CD4-positive, CD25-positive, alpha-beta regulatory T cell (primary cell): ENCODE data around the gene LGR4. TPM values are rescaled to one million over a fixed set of nuclear protein-coding genes. Genes with fewer than 3 reads are reported as not detected.

Source experiments
- ATAC-seq, 2 donors: fragments of 150-1000 bp; cut with Tn5 transposase; one replicate each; pipeline ENCODE4 v1.10.0; 2021; ENCODE audit warnings: low read depth in 2 of 2, moderate number of reproducible peaks in 2 of 2, moderate library complexity in 1 of 2
- DNase-seq, 3 donors: peaks; one replicate each; pipeline versions ENCODE4 v3.0.0 to v3.0.0-alpha.2; 2012 to 2022; ENCODE audit warnings: mixed read lengths in 1 of 3
- H3K27ac ChIP-seq: one replicate; pipeline ENCODE4 v1.7.0; 2013; ENCODE audit warnings: mild to moderate bottlenecking, low read length; ENCODE audit not compliant: insufficient read depth, poor library complexity, severe bottlenecking
- H3K27me3 ChIP-seq: one replicate; pipeline ENCODE4 v1.7.0; 2013; ENCODE audit warnings: low read length; ENCODE audit not compliant: control insufficient read depth, insufficient read depth
- H3K36me3 ChIP-seq: one replicate; pipeline ENCODE4 v1.7.0; 2013; ENCODE audit warnings: mild to moderate bottlenecking, low read length, moderate library complexity; ENCODE audit not compliant: control insufficient read depth, insufficient read depth
- H3K4me1 ChIP-seq: 2 replicates; pipeline ENCODE4 v1.7.0; 2013; ENCODE audit warnings: mild to moderate bottlenecking, low read length; ENCODE audit not compliant: insufficient read depth, control insufficient read depth, poor library complexity, severe bottlenecking
- H3K4me3 ChIP-seq: one replicate; pipeline ENCODE4 v1.7.0; 2013; ENCODE audit warnings: low read depth, mild to moderate bottlenecking, low read length, moderate library complexity
- H3K9me3 ChIP-seq, 2 experiments: 1 replicate in 1 of 2; 2 replicates in 1 of 2; pipeline ENCODE4 v1.7.0; 2013; ENCODE audit warnings: low read length in 2 of 2, mild to moderate bottlenecking in 1 of 2, moderate library complexity in 1 of 2; ENCODE audit not compliant: control insufficient read depth in 2 of 2
- H3K27ac Mint-ChIP-seq, 3 donors: one replicate each; pipeline ENCODE4 v1.8.0; 2020 to 2022; ENCODE audit warnings: mild to moderate bottlenecking in 3 of 3, mixed read lengths in 3 of 3, moderate library complexity in 2 of 3
- H3K27me3 Mint-ChIP-seq: one replicate; pipeline ENCODE4 v1.8.0; 2022; ENCODE audit warnings: mild to moderate bottlenecking, mixed read lengths
- H3K36me3 Mint-ChIP-seq: one replicate; pipeline ENCODE4 v1.8.0; 2020; ENCODE audit warnings: mixed read lengths
- H3K4me1 Mint-ChIP-seq, 4 donors: one replicate each; pipeline ENCODE4 v1.8.0; 2020 to 2022; ENCODE audit warnings: mixed read lengths in 4 of 4, mild to moderate bottlenecking in 1 of 4
- H3K4me3 Mint-ChIP-seq, 4 donors: one replicate each; pipeline ENCODE4 v1.8.0; 2020 to 2022; ENCODE audit warnings: mild to moderate bottlenecking in 4 of 4, mixed read lengths in 4 of 4, moderate library complexity in 3 of 4
- H3K9me3 Mint-ChIP-seq, 7 donors: one replicate each; pipeline ENCODE4 v1.8.0; 2020 to 2022; ENCODE audit warnings: mixed read lengths in 7 of 7, mild to moderate bottlenecking in 3 of 7, moderate library complexity in 2 of 7
- polyA plus RNA-seq, 4 donors: library from polyadenylated mRNA; unstranded; fragments of 300-500 nt; fragmentation: Illumina TruSeq; gene quantifications; one replicate each; pipeline ENCODE4 v1.2.3, GENCODE V29; 2021
- total RNA-seq: library from RNA; stranded (reverse); gene quantifications from one replicate; pipeline ENCODE4 v1.2.3, GENCODE V29; 2022

Gene LGR4
- total and polyA plus RNA-seq, 5 donors from 2014 or later: 0.27 to 2.7 (median 0.45) TPM; not detected in 1

- ATAC-seq (no peak), DNase-seq (no peak)
- Histone ChIP-seq H3K9me3 (no peaks in the 10 kb centered on the region), H3K27me3 (no peaks in the 10 kb centered on the region), H3K27ac (no peak overlapping the region), H3K36me3 (no peaks in the 10 kb centered on the region), H3K4me1 (no peaks in the 10 kb centered on the region), H3K4me3 (no peak overlapping the region)
- peak overlapping the region in 1 of 3 donors; percentile 88 for H3K27ac Mint-ChIP-seq
- H3K27me3 Mint-ChIP-seq: peaks cover 5% of the 10 kb centered on the region
- H3K9me3 Mint-ChIP-seq: peaks cover 0 to under 1% (median 0%) of the 10 kb centered on the region in 7 donors
- H3K4me1 Mint-ChIP-seq: no peaks in the 10 kb centered on the region
- H3K36me3 Mint-ChIP-seq: no peaks in the 10 kb centered on the region
- H3K4me3 Mint-ChIP-seq: no peak overlapping the region
These were observed 9.4 kb upstream of the LGR4 start for GRCh38 chr11:27481992-27482391.

GRCh38 chr11:27477831-27478230, 5.2 kb upstream of the LGR4 start:
- DNase-seq (no peak), ATAC-seq (no peak)
- Histone ChIP-seq H3K4me3 (no peak overlapping the region), H3K36me3 (no peaks in the 10 kb centered on the region), H3K4me1 (no peaks in the 10 kb centered on the region), H3K27me3 (peaks cover 4% of the 10 kb centered on the region), H3K27ac (no peak overlapping the region), H3K9me3 (no peaks in the 10 kb centered on the region)
- H3K36me3 Mint-ChIP-seq: no peaks in the 10 kb centered on the region
- H3K4me1 Mint-ChIP-seq: peaks cover 0 to 6% (median under 1%) of the 10 kb centered on the region in 4 donors
- H3K4me3 Mint-ChIP-seq: no peak overlapping the region
- no peak overlapping the region for H3K27ac Mint-ChIP-seq
- H3K27me3 Mint-ChIP-seq: peaks cover 24% of the 10 kb centered on the region
- peaks cover 0 to 3% (median 0%) of the 10 kb centered on the region in 7 donors for H3K9me3 Mint-ChIP-seq

- Histone ChIP-seq H3K9me3 (no peaks in the 10 kb centered on the region), H3K4me3 (no peak overlapping the region), H3K27ac (no peak overlapping the region), H3K27me3 (peaks cover 4% of the 10 kb centered on the region), H3K4me1 (peaks cover 4% of the 10 kb centered on the region), H3K36me3 (no peaks in the 10 kb centered on the region)
- ATAC-seq (no peak), DNase-seq (no peak)
- Mint-ChIP-seq H3K27me3 (peaks cover 29% of the 10 kb centered on the region), H3K36me3 (no peaks in the 10 kb centered on the region), H3K4me1 (peaks cover 0 to 10% (median 4%) of the 10 kb centered on the region in 4 donors), H3K9me3 (peaks cover 0 to 3% (median 0%) of the 10 kb centered on the region in 7 donors), H3K4me3 (no peak overlapping the region), H3K27ac (no peak overlapping the region)
These were observed 4.7 kb upstream of the LGR4 start for GRCh38 chr11:27477243-27477642.

GRCh38 chr11:27475622-27476021, 3.0 kb upstream of the LGR4 start:
- H3K4me3 Mint-ChIP-seq: peak overlapping the region in 1 of 4 donors; percentile 32

GRCh38 chr11:27473017-27473406, 422 bp upstream of the LGR4 start:
- Mint-ChIP-seq H3K4me1 (peaks cover 4 to 23% (median 11%) of the 10 kb centered on the region in 4 donors), H3K4me3 (peak overlapping the region; percentile 86 to 96 (median 93)), H3K9me3 (peaks cover 0 to 3% (median 0%) of the 10 kb centered on the region in 7 donors), H3K27me3 (peaks cover 59% of the 10 kb centered on the region), H3K27ac (peak overlapping the region in 1 of 3 donors; percentile 50), H3K36me3 (no peaks in the 10 kb centered on the region)
- no peaks in the 10 kb centered on the region for H3K9me3 ChIP-seq
- no peaks in the 10 kb centered on the region for H3K36me3 ChIP-seq
- H3K27me3 ChIP-seq: peaks cover 18% of the 10 kb centered on the region
- ATAC-seq: no peak
- DNase-seq: no peak
- peaks cover 11% of the 10 kb centered on the region for H3K4me1 ChIP-seq
- no peak overlapping the region for H3K4me3 ChIP-seq
- H3K27ac ChIP-seq: no peak overlapping the region

More at GRCh38 chr11:27475622-27476021, 3.0 kb upstream of the LGR4 start:
- DNase-seq: no peak
- Histone ChIP-seq H3K4me1 (peaks cover 11% of the 10 kb centered on the region), H3K4me3 (no peak overlapping the region), H3K27ac (no peak overlapping the region), H3K36me3 (no peaks in the 10 kb centered on the region), H3K27me3 (peaks cover 11% of the 10 kb centered on the region), H3K9me3 (no peaks in the 10 kb centered on the region)
- no peak overlapping the region for H3K27ac Mint-ChIP-seq
- peaks cover 0 to 3% (median 0%) of the 10 kb centered on the region in 7 donors for H3K9me3 Mint-ChIP-seq
- H3K27me3 Mint-ChIP-seq: peaks cover 38% of the 10 kb centered on the region
- H3K4me1 Mint-ChIP-seq: peaks cover 4 to 19% (median 9%) of the 10 kb centered on the region in 4 donors
- H3K36me3 Mint-ChIP-seq: no peaks in the 10 kb centered on the region
- no peak for ATAC-seq

GRCh38 chr11:27471589-27472397, 797 bp downstream of the LGR4 start:
- DNase-seq: peak; percentile 4 to 13 (median 7)
- peak; percentile 46 to 53 for ATAC-seq
- Mint-ChIP-seq H3K27me3 (peaks cover 59% of the 10 kb centered on the region), H3K27ac (peak overlapping the region in 2 of 3 donors; percentile 0 to 67), H3K36me3 (no peaks in the 10 kb centered on the region), H3K4me3 (peak overlapping the region; percentile 49 to 93 (median 88)), H3K9me3 (peaks cover 0 to 2% (median 0%) of the 10 kb centered on the region in 7 donors), H3K4me1 (peaks cover 4 to 23% (median 11%) of the 10 kb centered on the region in 4 donors)
- Histone ChIP-seq H3K9me3 (no peaks in the 10 kb centered on the region), H3K4me3 (peak overlapping the region; percentile 51), H3K27ac (no peak overlapping the region), H3K27me3 (peaks cover 20% of the 10 kb centered on the region), H3K4me1 (peaks cover 11% of the 10 kb centered on the region), H3K36me3 (no peaks in the 10 kb centered on the region)

- DNase-seq: no peak
These were observed 1.6 kb downstream of the LGR4 start for GRCh38 chr11:27470826-27471588.

More at GRCh38 chr11:27470826-27471588, 1.6 kb downstream of the LGR4 start:
- Histone ChIP-seq H3K4me1 (peaks cover 11% of the 10 kb centered on the region), H3K36me3 (no peaks in the 10 kb centered on the region), H3K27me3 (peaks cover 20% of the 10 kb centered on the region), H3K9me3 (no peaks in the 10 kb centered on the region), H3K4me3 (peak overlapping the region; percentile 51), H3K27ac (no peak overlapping the region)
- no peak for ATAC-seq
- Mint-ChIP-seq H3K4me3 (peak overlapping the region; percentile 49 to 93 (median 88)), H3K4me1 (peaks cover 4 to 23% (median 11%) of the 10 kb centered on the region in 4 donors), H3K27ac (peak overlapping the region in 1 of 3 donors; percentile 0), H3K27me3 (peaks cover 66% of the 10 kb centered on the region), H3K9me3 (peaks cover 0 to 2% (median 0%) of the 10 kb centered on the region in 7 donors), H3K36me3 (no peaks in the 10 kb centered on the region)
